Measurements from ENCODE around the gene C1QTNF4.

- TF ChIP-seq CTCF (IDR thresholded peaks at IDR 0.05) (no peak), POLR2A (IDR thresholded peaks at IDR 0.05) (no peak), EP300 (IDR thresholded peaks at IDR 0.05; ENCODE audit: low read depth) (no peak)
These were observed 698 bp downstream of the C1QTNF4 start for GRCh38 chr11:47593492-47593933.

Measured in transverse colon (tissue), 3 donors.